HepG2 (cell line): Measurements from ENCODE around the gene CIITA. TPM values are rescaled to one million over a fixed set of nuclear protein-coding genes. Genes with fewer than 3 reads are reported as not detected.

ENCODE experiments used
- GPN1 ChIP-seq: sonication (generic); formaldehyde crosslinking; IDR thresholded peaks from 2 replicates; pipeline ENCODE4 v1.5.1; 2020; ENCODE audit warnings: missing genetic modification reagents, borderline replicate concordance
- MEIS2 ChIP-seq: sonication (generic); formaldehyde crosslinking; IDR thresholded peaks from 2 replicates; pipeline ENCODE4 v1.9.0; 2021; ENCODE audit warnings: mild to moderate bottlenecking, missing genetic modification reagents
- MZF1 ChIP-seq: sonication (generic); formaldehyde crosslinking; IDR thresholded peaks from 2 replicates; pipeline ENCODE4 v1.8.1; 2023; ENCODE audit warnings: mild to moderate bottlenecking, missing genetic modification reagents, borderline replicate concordance
- SKI ChIP-seq: fragments of 450-650 bp; IDR thresholded peaks from one replicate; pipeline ENCODE4 v1.6.1; 2018; ENCODE audit warnings: mild to moderate bottlenecking; ENCODE audit not compliant: partially characterized antibody
- SOX13 ChIP-seq, 3 experiments: fragments of 450-650 bp in 1 of 3; sonication (generic) in 1 of 3; formaldehyde crosslinking in 1 of 3; IDR thresholded peaks in 2 of 3; conservative IDR thresholded peaks in 1 of 3; 2 replicates each; pipeline versions ENCODE4 v1.5.0 to v1.6.1; 2016 to 2020; ENCODE audit warnings: antibody characterized with exemption in 1 of 3, mild to moderate bottlenecking in 1 of 3, missing compliant biosample characterization in 1 of 3, missing genetic modification reagents in 1 of 3, moderate library complexity in 1 of 3
- SOX6 ChIP-seq, 2 experiments: fragments of 450-650 bp in 1 of 2; sonication (generic) in 1 of 2; formaldehyde crosslinking in 1 of 2; IDR thresholded peaks; 2 replicates each; pipeline versions ENCODE4 v1.4.0 to v1.6.1; 2017 to 2020; ENCODE audit warnings: antibody characterized with exemption in 1 of 2, mild to moderate bottlenecking in 1 of 2, missing genetic modification reagents in 1 of 2
- SRF ChIP-seq: IDR thresholded peaks from 2 replicates; pipeline ENCODE4 v1.6.1; 2011; ENCODE audit warnings: mild to moderate bottlenecking, low read depth, low read length, moderate library complexity
- TAF1 ChIP-seq: sonication (generic); formaldehyde crosslinking; IDR thresholded peaks from 2 replicates; pipeline ENCODE4 v1.4.0; 2020; ENCODE audit warnings: missing genetic modification reagents
- ZNF143 ChIP-seq: sonication (generic); formaldehyde crosslinking; IDR thresholded peaks from 2 replicates; pipeline ENCODE4 v1.4.0; 2020; ENCODE audit warnings: missing genetic modification reagents
- ZNF263 ChIP-seq: sonication (generic); formaldehyde crosslinking; IDR thresholded peaks from 2 replicates; pipeline ENCODE4 v1.4.0; 2020; ENCODE audit warnings: missing genetic modification reagents
- ZNF713 ChIP-seq: sonication (generic); formaldehyde crosslinking; IDR thresholded peaks from 2 replicates; pipeline ENCODE4 v1.4.0; 2020; ENCODE audit warnings: mild to moderate bottlenecking, missing genetic modification reagents
- polyA plus RNA-seq, 8 experiments: library from polyadenylated mRNA; depleted of rRNA in 3 of 8; stranded (reverse) in 7 of 8; unstranded in 1 of 8; fragments of >200 nt; fragmentation: Illumina TruSeq in 4 of 8; extraction: Trizol in 4 of 8; gene quantifications; 2 replicates each; pipeline versions ENCODE4 v1.2.1 to v1.2.3, GENCODE V29; 2011 to 2016; ENCODE audit warnings: low read depth in 4 of 8, missing spikeins in 1 of 8, mixed read lengths in 1 of 8; ENCODE audit not compliant: insufficient read depth in 1 of 8
- total RNA-seq, 5 experiments: library from RNA; depleted of rRNA; stranded (reverse); fragments of >200 nt; fragmentation: Illumina TruSeq; extraction: Trizol; gene quantifications; 2 replicates each; pipeline ENCODE4 v1.2.3, GENCODE V29; 2016; ENCODE audit warnings: low read depth in 1 of 5
- TF ChIP-seq, protein P1 (sequence below): sonication (generic); formaldehyde crosslinking; IDR thresholded peaks from 2 replicates; pipeline ENCODE4 v1.9.0; 2021; ENCODE audit warnings: missing genetic modification reagents, borderline replicate concordance
- TF ChIP-seq, protein P2 (sequence below): sonication (generic); IDR thresholded peaks from 2 replicates; pipeline ENCODE4 v1.6.1; 2016; ENCODE audit warnings: low read depth, borderline replicate concordance
- TF ChIP-seq, protein P3 (sequence below): sonication (generic); formaldehyde crosslinking; IDR thresholded peaks from 2 replicates; pipeline ENCODE4 v1.5.1; 2020; ENCODE audit warnings: mild to moderate bottlenecking, missing genetic modification reagents, moderate library complexity
- TF ChIP-seq, protein P4 (sequence below): sonication (generic); formaldehyde crosslinking; IDR thresholded peaks from 2 replicates; pipeline ENCODE4 v1.5.0; 2020; ENCODE audit warnings: missing genetic modification reagents

Gene CIITA
- total and polyA plus RNA-seq, 2 of the 13 experiments (the other 11 are each of a cell fraction or from before 2014, with no cell fraction given): 0.08 to 0.09 TPM

DNA sequence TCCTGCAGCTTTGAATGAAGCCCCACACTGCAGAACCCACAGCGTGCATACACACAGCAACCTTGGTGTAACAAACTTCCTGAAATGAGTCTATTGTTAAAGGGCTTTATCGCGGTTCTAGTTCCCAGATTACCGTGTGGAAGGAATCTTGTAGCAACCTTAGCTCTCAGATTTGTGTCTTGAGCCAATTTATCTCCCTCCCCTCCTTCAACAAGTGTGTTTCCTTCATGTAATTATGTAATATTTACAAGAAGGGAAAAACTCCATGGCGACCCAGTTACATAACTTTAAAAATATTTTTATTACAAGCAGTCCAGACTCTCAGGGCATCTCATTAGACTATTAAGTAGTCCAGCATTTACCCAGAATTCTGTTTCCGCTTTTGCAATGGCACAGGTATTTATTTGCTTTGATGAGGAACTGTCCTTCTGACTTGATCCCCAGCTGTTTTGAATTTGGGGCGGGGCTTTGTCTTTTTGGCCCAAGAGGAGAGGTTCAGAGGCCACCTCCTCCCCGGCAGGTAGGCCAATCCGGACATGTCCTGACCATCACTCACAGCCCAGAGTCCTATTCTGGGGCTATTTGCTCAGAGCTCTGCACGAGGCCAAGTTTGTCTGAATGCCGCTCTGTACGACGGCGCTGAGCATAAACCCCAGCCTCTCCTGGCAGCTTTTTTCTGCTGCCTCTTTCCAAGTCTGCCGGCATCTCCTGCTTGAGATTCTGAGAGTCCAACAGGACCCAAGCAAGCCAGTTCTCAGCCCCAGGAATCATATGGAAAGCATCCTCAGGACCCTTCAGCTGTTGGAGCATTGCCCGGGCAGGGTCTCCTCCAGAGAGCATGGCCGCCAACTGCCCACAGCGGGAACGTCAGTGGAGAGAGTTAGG, 103.0 kb downstream of the CIITA start (continued):
- TF ChIP-seq, protein P1, sequence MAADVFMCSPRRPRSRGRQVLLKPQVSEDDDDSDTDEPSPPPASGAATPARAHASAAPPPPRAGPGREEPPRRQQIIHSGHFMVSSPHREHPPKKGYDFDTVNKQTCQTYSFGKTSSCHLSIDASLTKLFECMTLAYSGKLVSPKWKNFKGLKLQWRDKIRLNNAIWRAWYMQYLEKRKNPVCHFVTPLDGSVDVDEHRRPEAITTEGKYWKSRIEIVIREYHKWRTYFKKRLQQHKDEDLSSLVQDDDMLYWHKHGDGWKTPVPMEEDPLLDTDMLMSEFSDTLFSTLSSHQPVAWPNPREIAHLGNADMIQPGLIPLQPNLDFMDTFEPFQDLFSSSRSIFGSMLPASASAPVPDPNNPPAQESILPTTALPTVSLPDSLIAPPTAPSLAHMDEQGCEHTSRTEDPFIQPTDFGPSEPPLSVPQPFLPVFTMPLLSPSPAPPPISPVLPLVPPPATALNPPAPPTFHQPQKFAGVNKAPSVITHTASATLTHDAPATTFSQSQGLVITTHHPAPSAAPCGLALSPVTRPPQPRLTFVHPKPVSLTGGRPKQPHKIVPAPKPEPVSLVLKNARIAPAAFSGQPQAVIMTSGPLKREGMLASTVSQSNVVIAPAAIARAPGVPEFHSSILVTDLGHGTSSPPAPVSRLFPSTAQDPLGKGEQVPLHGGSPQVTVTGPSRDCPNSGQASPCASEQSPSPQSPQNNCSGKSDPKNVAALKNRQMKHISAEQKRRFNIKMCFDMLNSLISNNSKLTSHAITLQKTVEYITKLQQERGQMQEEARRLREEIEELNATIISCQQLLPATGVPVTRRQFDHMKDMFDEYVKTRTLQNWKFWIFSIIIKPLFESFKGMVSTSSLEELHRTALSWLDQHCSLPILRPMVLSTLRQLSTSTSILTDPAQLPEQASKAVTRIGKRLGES (CRISPR knock-in tag): 0 out of 2 replicates have a peak, but pooled peaks have one; percentile 14
- TF ChIP-seq, protein P2, sequence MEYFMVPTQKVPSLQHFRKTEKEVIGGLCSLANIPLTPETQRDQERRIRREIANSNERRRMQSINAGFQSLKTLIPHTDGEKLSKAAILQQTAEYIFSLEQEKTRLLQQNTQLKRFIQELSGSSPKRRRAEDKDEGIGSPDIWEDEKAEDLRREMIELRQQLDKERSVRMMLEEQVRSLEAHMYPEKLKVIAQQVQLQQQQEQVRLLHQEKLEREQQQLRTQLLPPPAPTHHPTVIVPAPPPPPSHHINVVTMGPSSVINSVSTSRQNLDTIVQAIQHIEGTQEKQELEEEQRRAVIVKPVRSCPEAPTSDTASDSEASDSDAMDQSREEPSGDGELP: peak; percentile 19; the same call in 1 of the 2 replicates
- TF ChIP-seq MZF1 (CRISPR knock-in tag): no peak
- TF ChIP-seq TAF1 (CRISPR knock-in tag): peak; percentile 30; the same call in 1 of the 2 replicates
- TF ChIP-seq ZNF713 (CRISPR knock-in tag): 0 out of 2 replicates have a peak, but pooled peaks have one; percentile 44
- no peak for TF ChIP-seq SOX6 (IDR thresholded peaks at IDR 0.05)
- 0 out of 2 replicates have a peak, but pooled peaks have one; percentile 37 for TF ChIP-seq SOX6 (CRISPR knock-in tag; IDR thresholded peaks at IDR 0.05)
- TF ChIP-seq, protein P3, sequence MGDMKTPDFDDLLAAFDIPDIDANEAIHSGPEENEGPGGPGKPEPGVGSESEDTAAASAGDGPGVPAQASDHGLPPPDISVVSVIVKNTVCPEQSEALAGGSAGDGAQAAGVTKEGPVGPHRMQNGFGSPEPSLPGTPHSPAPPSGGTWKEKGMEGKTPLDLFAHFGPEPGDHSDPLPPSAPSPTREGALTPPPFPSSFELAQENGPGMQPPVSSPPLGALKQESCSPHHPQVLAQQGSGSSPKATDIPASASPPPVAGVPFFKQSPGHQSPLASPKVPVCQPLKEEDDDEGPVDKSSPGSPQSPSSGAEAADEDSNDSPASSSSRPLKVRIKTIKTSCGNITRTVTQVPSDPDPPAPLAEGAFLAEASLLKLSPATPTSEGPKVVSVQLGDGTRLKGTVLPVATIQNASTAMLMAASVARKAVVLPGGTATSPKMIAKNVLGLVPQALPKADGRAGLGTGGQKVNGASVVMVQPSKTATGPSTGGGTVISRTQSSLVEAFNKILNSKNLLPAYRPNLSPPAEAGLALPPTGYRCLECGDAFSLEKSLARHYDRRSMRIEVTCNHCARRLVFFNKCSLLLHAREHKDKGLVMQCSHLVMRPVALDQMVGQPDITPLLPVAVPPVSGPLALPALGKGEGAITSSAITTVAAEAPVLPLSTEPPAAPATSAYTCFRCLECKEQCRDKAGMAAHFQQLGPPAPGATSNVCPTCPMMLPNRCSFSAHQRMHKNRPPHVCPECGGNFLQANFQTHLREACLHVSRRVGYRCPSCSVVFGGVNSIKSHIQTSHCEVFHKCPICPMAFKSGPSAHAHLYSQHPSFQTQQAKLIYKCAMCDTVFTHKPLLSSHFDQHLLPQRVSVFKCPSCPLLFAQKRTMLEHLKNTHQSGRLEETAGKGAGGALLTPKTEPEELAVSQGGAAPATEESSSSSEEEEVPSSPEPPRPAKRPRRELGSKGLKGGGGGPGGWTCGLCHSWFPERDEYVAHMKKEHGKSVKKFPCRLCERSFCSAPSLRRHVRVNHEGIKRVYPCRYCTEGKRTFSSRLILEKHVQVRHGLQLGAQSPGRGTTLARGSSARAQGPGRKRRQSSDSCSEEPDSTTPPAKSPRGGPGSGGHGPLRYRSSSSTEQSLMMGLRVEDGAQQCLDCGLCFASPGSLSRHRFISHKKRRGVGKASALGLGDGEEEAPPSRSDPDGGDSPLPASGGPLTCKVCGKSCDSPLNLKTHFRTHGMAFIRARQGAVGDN (CRISPR knock-in tag): peak; percentile 82
- no peak for TF ChIP-seq SOX13 (IDR thresholded peaks at IDR 0.05)
- TF ChIP-seq SOX13 (CRISPR knock-in tag; conservative IDR thresholded peaks at IDR 0.05 in 1 of 2, IDR thresholded peaks at IDR 0.05 in 1 of 2): peak in 1 of 2 experiments; percentile 6; a peak in 1 of 4 replicates
- TF ChIP-seq, protein P4, sequence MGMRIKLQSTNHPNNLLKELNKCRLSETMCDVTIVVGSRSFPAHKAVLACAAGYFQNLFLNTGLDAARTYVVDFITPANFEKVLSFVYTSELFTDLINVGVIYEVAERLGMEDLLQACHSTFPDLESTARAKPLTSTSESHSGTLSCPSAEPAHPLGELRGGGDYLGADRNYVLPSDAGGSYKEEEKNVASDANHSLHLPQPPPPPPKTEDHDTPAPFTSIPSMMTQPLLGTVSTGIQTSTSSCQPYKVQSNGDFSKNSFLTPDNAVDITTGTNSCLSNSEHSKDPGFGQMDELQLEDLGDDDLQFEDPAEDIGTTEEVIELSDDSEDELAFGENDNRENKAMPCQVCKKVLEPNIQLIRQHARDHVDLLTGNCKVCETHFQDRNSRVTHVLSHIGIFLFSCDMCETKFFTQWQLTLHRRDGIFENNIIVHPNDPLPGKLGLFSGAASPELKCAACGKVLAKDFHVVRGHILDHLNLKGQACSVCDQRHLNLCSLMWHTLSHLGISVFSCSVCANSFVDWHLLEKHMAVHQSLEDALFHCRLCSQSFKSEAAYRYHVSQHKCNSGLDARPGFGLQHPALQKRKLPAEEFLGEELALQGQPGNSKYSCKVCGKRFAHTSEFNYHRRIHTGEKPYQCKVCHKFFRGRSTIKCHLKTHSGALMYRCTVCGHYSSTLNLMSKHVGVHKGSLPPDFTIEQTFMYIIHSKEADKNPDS: 0 out of 2 replicates have a peak, but pooled peaks have one; percentile 41
- 0 out of 2 replicates have a peak, but pooled peaks have one; percentile 17 for TF ChIP-seq MEIS2 (CRISPR knock-in tag)
- TF ChIP-seq SKI: no peak
- TF ChIP-seq ZNF143 (CRISPR knock-in tag): 0 out of 2 replicates have a peak, but pooled peaks have one; percentile 17
- peak; percentile 52; the same call in 1 of the 2 replicates for TF ChIP-seq ZNF263 (CRISPR knock-in tag)
- TF ChIP-seq SRF: 0 out of 2 replicates have a peak, but pooled peaks have one; percentile 46
- no peak for TF ChIP-seq GPN1 (CRISPR knock-in tag)
